GM20000 (cell line): ENCODE data around the gene CEACAM19.
"Not testable (repeated sequence)": the region's sequence is repeated elsewhere in the genome, so short reads cannot be mapped to it uniquely, and the experiment has no call there.

ENCODE experiments used
- DNase-seq: peaks from one replicate; pipeline ENCODE4 v3.0.0; 2012; ENCODE audit warnings: low spot score
- CTCF ChIP-seq: IDR thresholded peaks from 2 replicates; pipeline ENCODE4 v1.5.1; 2012; ENCODE audit warnings: mild to moderate bottlenecking, control low read depth; ENCODE audit errors: extremely low read depth, missing control alignments

Gene CEACAM19

GRCh38 chr19:44719262-44719701 is 48.0 kb downstream of the CEACAM19 start:
- no peak for DNase-seq
- no peak for TF ChIP-seq CTCF

GRCh38 chr19:44720396-44720795 is 49.1 kb downstream of the CEACAM19 start:
- DNase-seq, result not testable (repeated sequence)

- no peak for TF ChIP-seq CTCF
- no peak for DNase-seq
Measured at GRCh38 chr19:44720945-44721344, 49.7 kb downstream of the CEACAM19 start.

- not testable (repeated sequence) for DNase-seq
Measured at GRCh38 chr19:44721369-44721768, 50.1 kb downstream of the CEACAM19 start.

- DNase-seq, result peak; percentile 59
- no peak for TF ChIP-seq CTCF
Measured at GRCh38 chr19:44722131-44723121, 51.1 kb downstream of the CEACAM19 start.

GRCh38 chr19:44723299-44723951 is 52.1 kb downstream of the CEACAM19 start:
- DNase-seq, result no peak
- no peak for TF ChIP-seq CTCF

GRCh38 chr19:44723952-44724319 is 52.7 kb downstream of the CEACAM19 start:
- TF ChIP-seq CTCF, result peak; percentile 97
- peak; percentile 81 for DNase-seq

GRCh38 chr19:44725251-44725650 is 54.0 kb downstream of the CEACAM19 start:
- DNase-seq, result no peak
- TF ChIP-seq CTCF, result no peak
